Cerebellar cortex (tissue), 1 donor: ENCODE data around the gene SLX4IP.

Experiments used
- DNase-seq: peaks from one replicate; pipeline ENCODE4 v3.0.0-alpha.2; 2015; ENCODE audit warnings: low spot score

SLX4IP gene

DNA sequence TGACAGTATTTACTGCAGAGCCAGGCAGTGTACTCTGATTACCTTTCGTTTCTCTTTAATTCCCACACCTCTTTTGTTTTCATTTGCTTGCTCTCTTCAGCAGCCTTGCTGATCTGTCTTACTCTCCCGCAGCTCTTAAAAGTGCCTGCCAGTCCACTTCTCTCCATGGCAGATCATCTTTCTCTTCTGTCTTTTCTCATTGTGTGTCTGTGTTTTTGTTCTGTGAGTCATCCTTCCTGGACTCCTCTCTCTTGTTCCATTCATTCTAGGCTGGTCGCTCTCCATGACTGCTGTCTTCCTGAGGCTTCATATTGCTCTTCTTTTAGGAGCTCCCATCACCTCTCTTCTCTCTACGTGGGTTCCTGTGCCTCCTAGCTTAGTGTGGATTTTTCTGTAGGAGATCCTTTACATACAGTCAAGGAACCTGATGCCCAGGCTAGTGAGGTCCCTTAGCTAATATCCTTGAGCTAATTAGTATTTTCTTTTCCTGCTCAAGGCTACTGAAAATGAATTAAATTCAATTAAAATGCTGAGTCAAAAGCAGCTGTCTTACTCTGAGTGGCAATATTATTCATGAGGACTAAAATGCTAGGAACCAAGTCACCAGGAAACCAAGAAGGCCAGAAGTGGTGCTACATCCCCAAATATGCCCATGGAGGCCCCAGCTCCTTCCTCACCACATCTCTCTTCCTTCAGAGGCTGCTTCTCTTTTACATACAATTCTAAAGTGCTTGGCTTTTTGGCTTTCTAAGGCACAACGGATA is 86.1 kb downstream of the SLX4IP start:
- no peak for DNase-seq

DNA sequence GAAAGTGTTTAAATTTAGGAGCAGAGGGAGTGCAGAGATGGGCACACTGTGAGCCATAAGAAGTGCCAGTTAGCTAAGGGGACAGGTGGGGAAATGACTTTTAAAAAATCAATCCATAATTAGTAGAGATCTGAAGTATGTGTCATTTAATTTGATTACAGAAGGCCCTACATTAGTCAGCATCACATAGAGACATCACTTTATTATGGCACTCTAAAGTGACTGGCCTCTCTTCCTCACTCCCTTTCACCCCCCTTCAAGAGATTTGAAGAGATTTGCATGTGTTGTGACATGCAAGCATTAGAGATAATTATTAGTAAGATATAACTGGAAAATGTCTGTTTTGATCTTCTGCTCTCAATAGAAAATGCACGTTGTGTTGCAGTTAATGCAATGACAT is 86.7 kb downstream of the SLX4IP start:
- DNase-seq = no peak

DNA sequence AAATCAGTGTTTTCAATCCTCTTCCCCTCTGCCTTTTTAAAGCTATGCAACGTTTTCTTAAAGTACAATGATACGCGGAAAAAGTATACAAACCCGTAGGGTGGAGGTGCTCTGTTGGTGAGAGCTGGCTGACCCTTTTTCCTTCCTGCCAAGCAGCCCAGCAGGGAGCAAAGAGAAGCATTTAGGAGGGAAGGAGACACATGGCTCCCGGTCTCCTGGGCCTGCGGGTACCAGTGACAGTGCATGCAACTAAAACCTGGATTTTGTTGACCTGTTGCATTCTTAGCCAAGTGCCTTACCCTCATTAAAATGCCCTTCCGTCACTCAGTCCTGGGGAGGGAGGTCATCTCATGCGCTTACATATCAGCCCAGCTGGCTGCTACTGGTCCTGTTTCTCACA is 87.2 kb downstream of the SLX4IP start:
- DNase-seq = no peak

DNA sequence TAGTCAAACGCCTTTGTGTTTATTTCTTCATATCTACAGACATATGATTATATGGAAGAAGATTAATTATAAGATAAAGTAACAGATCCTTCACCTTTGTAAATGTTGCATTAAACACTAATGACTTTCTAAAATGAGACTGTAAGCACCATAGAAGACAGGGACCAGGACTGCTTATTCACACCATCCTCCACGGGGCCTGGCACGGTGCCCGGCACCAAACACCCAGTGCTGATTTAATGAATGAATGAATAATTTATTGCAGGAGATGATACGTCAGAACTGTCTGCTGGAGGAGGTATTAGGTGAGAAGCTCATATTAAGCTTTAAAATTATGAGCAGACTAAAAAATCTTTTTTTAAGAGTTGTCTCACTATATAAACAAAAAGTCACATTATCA is 88.3 kb downstream of the SLX4IP start:
- DNase-seq = no peak

DNA sequence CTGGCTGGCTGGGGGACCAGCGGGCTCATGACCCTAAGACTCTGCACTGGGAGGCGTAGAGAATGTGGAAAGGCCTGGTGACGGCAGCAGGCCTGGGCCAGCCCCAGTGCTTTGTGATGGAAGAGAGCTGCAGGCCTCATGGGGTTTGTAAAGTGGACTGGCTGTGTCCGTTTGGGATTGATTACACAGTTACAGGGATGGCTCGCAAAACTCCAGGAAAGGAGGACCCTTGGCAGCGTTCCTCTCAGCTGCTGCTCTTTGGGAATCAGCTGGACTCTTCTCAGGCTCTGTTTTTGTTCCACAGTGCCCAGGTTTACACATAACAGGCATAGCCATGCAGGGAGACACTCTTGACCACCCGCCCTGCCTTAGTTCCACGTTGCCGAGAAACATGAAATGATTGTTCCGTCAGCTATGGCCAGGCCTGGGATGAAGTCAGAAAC is 89.0 kb downstream of the SLX4IP start:
- no peak for DNase-seq

DNA sequence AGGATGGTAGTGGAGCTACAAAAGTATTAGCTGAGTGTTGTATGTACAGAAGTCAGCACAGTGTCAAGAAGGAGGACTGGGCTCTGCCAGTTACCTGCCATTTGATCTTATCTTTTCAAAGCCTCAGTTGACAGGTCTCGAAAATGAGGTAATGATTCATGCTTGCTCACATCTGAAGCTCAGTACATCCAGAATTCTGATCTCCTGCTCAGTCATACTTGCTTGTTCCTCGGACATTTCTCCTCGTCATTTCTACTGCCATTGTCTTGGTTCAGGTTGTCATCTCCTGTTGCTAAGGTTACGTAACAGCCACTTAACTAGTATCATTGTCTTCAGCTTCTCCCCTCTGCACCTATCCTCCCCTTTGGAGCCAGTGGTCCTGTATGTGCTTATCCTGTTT is 89.5 kb downstream of the SLX4IP start:
- no peak for DNase-seq

DNA sequence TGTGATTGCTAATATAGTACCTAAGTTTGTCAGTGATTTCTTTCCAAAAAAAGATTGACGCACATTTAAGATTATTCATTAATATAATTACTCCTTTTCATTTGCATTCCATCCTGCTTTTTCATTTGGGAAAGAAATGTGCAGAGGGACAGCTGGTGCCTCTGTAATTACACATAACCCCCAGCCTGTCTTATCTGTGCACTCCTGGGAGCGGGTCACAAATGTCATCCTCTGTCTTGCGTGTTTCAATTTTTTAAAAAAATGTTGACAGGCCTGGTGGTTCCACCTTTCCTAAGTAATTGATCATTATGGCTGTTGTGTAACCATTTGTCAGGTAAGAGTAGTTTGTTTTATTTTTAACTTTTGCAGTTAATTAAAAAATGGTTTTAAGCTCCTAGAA is 92.7 kb downstream of the SLX4IP start:
- DNase-seq = no peak

DNA sequence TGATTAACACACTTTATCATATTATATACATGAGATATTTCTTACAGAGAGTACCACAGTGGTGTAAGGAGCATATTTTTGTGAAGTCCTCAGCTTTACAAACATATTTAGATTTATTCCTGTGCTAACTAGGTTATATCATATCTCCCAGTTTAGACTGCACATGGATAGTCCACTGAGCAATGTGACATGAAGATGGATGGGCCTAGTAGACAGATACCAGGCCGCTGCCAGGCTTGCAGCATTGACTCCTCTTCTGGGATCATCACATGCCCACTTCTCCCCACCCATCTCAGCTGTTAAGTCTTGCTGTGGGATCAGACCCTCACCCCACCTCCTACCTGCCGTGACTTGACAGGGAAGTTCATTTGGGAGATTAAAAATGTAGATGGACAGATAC is 95.8 kb downstream of the SLX4IP start:
- DNase-seq = no peak

DNA sequence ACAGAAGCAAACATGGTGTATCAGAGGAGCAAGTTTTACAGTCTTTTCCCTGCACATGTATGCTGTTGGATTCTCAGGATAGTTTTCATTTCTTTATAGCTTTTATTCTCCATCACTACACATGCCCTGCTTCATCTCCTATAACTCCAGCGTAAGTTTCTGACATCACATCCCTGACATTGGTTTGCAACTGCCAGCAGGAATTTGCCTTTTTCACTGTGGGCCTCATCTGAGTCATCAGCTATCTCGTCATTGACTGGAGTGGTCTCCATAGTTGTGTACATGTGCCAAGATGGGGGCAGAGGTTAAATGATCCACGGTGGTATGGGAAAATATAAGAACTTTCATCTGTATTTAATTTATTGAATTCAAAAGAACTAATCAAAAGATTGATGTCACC is 96.7 kb downstream of the SLX4IP start:
- no peak for DNase-seq

DNA sequence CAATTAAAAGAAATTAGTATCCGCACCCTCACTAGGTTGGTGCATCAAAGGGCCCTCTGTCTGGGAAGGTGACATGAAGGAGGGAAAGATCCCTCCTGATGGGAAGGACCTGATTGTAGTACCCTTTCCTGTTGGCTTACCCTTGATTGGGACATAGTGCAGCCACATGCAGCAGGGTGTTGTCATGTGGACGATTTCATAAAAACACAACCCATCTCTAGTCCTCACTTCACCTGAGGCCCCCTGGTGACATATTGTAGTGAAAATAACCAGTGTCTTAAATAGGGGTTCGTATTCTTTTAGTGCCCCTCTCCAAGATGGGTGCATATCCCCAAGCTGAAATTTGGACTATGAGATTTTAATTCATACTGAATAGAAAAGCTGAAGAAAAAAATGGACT is 97.3 kb downstream of the SLX4IP start:
- DNase-seq = no peak

DNA sequence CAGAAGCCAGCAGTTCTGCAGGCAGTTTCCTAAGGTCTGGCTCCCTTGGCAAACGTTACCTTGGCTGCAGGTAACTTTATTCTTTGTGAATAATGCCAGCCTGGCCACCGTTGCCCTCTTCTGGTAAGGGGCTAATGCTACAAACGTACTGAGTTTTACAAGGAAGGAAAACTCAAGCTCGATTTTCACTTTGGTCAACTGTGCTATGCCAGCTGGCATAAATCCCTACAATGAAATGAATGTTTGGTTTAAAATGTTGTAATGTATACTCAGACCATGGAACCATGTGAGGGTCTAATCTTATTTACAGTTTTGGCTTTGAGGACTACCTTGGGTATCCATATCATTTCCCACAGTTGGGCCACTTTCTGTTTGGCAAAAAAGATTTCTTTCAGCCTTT is 101.4 kb downstream of the SLX4IP start:
- no peak for DNase-seq

DNA sequence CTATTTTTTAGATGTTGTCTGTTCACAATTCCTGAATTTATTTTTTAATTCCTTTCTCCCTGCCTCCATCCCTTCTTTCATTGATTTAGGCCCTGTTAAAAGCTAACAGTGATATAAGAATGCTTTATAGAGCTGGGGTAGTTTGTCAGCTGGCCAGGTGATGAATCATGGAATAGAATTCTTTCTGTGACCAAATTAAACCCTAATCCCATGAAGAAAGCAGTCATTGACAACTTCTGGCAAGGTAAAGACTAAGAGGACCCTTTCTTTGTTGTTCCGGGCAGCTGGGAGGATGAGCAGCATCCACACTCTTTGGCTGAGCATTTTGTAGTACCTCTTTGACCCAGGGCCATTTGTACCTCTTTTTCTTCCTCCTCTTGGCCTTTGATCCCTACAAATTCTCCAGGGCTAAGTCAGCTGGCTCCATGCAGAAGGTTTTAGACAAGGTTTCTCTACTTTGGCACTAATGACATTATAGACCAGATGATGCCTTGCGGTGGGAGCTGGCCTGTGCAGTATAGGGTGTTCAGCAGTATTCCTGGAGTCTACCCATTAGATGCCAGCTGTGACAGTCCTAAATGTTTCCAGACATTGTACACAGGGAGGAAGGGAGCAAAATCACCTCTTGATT is 102.9 kb downstream of the SLX4IP start:
- no peak for DNase-seq

DNA sequence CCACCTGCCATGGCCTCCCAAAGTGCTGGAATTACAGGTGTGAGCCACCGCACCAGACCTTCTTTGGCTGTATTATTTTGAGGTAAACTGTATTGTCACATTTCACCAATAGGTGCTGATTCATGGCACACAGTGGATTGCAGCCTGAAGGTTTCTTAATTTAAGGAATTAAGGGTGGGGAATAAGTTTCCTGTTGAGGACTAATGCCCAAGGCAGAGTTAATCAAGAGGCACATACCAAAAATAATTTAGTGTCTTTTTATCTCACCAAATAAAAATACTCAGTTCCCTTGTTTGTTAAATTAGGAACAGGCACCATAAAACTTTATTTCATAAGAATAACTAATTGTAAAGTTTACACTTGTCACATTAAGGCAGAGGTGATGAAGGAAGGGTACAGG is 103.7 kb downstream of the SLX4IP start:
- no peak for DNase-seq

DNA sequence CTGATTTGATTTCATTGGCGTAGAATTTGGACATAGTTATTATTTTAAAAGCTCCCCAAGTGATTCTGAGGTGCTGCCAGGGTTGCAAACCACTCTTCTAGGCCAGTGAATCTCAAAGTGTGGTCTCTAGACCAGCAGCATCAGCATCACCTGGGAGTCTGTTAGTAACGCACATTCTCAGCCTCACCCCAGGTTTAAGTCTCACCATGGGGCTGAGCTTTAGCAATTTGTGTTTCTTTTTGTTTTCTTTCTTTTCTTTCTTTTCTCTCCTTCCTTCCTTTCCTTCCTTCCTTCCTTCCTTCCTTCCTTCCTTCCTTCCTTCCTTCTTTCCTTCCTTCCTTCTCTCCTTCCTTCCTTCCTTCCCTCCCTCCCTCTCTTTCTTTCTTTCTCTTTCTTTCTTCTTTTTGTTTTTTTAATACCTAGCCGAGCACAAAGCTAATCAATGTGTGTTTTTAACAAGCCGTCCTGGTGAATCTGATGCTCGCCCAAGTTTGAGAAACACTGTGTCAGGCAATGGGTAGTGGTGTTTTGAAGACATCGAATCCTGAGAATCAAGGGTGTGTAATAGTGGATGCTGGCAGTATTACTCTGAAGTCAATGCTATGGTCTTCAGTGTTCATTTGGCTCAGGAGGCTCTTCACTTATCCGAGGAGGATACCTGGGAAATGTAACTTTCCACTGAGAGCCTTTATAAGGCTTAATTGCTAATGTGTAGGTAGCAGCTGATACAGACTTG is 104.9 kb downstream of the SLX4IP start:
- no peak for DNase-seq

DNA sequence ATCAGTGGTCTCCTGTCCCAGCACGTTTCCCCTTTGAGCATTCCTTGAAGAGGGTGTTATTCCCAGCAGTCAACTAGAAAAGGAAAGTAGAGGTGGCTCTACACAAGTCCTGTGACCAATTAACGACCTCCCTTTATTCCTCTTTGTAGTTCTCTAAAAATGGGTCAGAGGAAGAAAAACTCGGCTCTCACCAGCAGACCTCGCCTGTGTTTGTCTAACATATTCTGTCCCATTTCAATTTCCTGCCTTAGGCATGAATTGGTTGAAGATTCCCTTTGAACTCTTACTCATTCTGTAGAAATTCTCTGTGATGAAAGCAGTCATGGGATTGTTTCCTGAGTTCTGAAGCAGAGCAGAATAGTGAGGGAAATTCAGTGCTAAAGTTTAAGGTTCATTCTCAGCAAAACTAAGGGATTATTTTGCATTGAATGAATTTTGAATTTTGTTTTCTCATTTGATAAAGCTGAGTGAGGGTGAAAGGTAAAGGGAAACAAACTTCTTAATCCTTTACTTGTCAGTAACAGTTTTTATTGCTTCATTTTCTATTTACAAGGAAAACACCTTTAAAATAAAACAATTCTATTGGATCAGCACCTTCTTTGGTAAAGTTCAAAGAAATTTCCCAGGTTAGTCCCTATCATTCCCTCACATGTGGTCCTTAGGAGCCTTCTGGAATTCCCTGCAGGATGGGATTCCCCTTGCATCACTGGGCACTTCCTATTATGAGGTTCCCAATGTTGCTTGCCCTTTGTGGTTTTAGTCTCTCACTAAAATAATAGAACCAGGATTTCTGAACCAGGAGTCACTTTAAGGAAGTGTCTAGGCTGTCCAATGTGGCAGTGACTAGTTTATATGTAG is 105.8 kb downstream of the SLX4IP start:
- no peak for DNase-seq

DNA sequence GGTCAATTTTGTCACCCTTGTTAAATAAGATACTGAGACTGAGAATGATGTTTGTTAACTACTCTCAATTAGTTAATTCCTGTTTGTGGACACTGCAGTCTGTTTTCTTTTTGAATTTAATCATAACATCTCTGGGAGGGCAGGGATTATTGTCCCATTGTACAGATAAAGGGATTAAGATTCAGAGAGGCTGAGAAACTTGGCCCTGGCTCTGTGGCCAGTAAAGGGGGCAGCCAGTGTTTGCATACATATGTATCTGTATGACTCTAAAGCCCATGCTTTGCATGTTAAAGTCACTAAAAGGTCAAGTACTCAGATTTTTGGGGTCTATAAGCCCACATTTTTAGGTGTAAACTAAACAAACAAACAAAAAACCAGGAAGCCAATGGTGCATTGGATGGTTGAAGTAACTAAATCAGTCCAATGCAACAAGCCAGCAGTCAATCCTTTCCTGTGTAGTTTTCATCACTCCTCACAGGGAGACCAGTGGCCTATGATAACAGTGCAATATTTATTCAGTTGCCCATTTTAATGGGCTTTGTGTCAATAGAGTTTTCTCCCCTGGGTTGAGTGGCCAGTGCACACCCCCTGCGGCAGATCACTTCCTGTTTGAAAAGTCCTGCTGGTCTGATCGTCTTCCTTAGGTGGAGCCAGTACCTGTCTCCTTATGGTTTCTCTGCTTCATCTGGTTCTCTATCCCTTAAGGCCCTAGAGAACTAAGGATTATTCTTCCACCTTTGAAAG is 106.7 kb downstream of the SLX4IP start:
- DNase-seq = no peak

DNA sequence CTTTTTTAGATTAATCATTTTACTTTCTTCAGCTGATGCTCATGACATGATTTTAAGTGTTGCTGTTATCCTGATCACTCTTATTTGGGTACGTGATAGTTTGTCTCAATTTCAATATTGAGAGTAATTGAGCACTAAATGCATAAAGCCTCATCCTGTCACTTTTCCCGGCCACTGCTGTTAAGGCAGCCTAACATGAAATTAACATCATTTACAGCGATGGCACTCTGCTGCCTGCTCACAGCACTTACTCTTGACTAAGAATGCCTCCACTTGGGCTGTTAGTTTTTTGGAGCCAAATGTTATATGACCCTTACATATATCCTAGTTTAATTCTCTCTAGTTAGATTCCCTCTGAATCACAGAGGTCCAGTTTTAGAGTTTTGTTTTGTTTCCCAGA is 107.3 kb downstream of the SLX4IP start:
- DNase-seq = no peak

DNA sequence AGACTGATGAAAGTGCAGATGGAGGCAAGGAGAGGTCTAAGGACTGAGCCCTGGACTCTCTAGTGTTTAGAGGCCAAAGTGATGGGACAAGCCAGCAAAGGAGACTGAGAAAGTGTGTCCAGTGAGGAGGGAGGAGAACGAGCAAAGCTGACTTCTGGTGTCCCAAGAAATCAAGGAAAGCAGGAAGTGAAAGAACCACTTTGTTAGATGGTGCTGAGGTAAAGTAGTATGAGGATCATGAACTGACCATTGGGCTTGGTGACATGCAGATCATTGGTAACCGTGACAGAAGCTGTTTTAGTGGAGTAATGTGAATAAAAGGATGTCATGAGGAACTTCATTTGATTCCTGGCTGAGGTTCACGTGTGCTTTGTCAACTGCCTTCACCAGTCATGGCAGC is 108.4 kb downstream of the SLX4IP start:
- no peak for DNase-seq

DNA sequence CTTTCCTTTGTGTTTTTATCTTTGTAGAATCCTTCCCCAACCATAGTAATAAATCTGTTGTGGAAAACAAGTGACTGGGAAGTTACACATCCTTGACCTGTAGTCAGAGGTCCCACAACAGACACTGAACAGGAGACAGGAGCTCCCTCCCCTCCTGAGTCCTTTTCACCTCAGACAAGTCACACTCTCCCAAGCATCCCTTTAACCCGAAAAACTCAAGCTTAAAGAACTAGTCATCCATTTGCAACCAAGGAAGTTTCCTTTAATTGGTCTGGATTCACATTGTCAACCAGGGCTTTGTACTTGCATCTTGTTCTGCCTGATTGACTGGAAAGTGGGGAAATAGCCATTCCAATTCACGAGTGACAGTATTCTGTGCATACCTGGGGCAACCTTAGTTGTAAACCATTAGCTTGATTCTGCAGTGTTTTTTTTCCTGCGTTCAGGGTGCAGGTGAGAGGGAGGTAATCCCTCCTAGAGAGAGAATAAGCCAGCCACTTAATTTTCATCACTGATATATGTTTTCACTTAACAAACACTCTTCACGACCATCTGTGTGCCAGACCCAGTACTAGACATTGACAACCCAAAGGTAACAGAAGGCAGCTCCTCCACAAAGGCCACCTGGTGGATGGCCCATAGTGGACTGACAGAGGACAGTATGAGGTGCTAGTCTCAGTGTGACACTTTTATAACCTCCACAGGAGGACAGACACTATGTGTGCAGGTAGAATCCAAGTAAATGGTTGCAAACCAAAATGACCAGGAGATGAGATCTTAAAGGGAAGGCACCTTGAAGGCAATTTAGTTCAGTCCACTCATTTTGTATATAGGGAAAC is 112.4 kb downstream of the SLX4IP start:
- DNase-seq = no peak

DNA sequence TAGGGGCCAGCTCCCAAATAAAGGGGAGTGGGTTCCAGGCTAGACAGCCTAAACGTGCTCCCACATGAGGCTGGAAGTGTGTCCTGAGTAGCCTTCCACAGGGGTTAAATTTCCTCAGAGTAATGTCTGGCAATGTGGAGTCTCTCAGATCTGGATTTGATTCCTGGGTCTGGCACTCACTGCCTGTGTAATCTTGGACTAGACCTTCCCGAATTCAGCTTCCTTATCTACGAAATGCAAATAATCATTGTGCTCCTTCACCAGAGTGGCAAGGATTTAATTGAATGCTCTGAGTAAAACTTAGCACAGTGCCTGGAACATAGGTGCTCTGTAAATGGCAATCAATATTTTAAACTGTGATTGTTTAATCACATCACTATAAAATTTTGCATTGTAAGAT is 114.4 kb downstream of the SLX4IP start:
- DNase-seq = no peak
